Ishikawa (cell line): ENCODE measurements around the gene SYNE1.
A peak's percentile ranks its signal among the peaks of the same experiment; 100 is the strongest.

Experiments
- CEBPB ChIP-seq: IDR thresholded peaks from 2 replicates; pipeline ENCODE4 v1.6.1; 2012
- CREB1 ChIP-seq: IDR thresholded peaks from 2 replicates; pipeline ENCODE4 v1.6.1; 2012; ENCODE audit warnings: low read depth
- EGR1 ChIP-seq: IDR thresholded peaks from 2 replicates; pipeline ENCODE4 v1.6.1; 2012
- EP300 ChIP-seq: IDR thresholded peaks from 2 replicates; pipeline ENCODE4 v1.6.1; 2012; ENCODE audit warnings: borderline replicate concordance
- FOXM1 ChIP-seq: IDR thresholded peaks from 2 replicates; pipeline ENCODE4 v1.6.1; 2012; ENCODE audit warnings: low read depth, borderline replicate concordance
- NFIC ChIP-seq: IDR thresholded peaks from 2 replicates; pipeline ENCODE4 v1.6.1; 2012
- RAD21 ChIP-seq: IDR thresholded peaks from 2 replicates; pipeline ENCODE4 v1.6.1; 2012; ENCODE audit warnings: low read depth
- TAF1 ChIP-seq: IDR thresholded peaks from 2 replicates; pipeline ENCODE4 v1.6.1; 2012; ENCODE audit warnings: low read depth, mild to moderate bottlenecking
- TCF12 ChIP-seq: IDR thresholded peaks from 2 replicates; pipeline ENCODE4 v1.6.1; 2012; ENCODE audit warnings: low read depth
- TEAD4 ChIP-seq: IDR thresholded peaks from 2 replicates; pipeline ENCODE4 v1.6.1; 2012
- YY1 ChIP-seq: IDR thresholded peaks from 2 replicates; pipeline ENCODE4 v1.6.1; 2012; ENCODE audit warnings: low read depth
- ZBTB7A ChIP-seq: IDR thresholded peaks from 2 replicates; pipeline ENCODE4 v1.6.1; 2012; ENCODE audit warnings: low read depth
- TF ChIP-seq, protein P1 (sequence below): IDR thresholded peaks from 2 replicates; pipeline ENCODE4 v1.6.1; 2012; ENCODE audit warnings: low read depth, mild to moderate bottlenecking
- TF ChIP-seq, protein P2 (sequence below): IDR thresholded peaks from 2 replicates; pipeline ENCODE4 v1.6.1; 2012
- TF ChIP-seq, protein P3 (sequence below): IDR thresholded peaks from 2 replicates; pipeline ENCODE4 v1.6.1; 2012

Gene SYNE1

DNA sequence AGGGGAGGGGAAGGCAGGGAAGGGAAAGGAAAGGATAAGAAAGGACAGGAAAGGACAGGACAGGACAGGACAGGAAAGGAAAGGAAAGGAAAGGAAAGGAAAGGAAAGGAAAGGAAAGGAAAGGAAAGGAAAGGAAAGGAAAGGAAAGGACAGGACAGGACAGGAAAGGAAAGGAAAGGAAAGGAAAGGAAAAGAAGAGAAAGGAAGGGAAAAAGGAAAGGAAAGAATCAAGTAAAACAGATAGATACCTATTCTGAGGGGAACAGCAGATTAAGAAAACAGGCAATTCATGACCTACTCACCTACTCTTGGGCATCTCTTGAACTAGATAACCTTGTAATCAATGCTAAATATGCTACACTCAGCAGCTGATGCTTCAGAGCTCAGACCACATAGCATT is 265.4 kb downstream of the SYNE1 start:
- TF ChIP-seq TAF1 (no peak), FOXM1 (no peak), EGR1 (no peak), RAD21 (no peak), YY1 (no peak), CEBPB (no peak), TCF12 (no peak), CREB1 (no peak), NFIC (no peak), ZBTB7A (no peak), EP300 (no peak), TEAD4 (no peak)
- TF ChIP-seq, protein P1, sequence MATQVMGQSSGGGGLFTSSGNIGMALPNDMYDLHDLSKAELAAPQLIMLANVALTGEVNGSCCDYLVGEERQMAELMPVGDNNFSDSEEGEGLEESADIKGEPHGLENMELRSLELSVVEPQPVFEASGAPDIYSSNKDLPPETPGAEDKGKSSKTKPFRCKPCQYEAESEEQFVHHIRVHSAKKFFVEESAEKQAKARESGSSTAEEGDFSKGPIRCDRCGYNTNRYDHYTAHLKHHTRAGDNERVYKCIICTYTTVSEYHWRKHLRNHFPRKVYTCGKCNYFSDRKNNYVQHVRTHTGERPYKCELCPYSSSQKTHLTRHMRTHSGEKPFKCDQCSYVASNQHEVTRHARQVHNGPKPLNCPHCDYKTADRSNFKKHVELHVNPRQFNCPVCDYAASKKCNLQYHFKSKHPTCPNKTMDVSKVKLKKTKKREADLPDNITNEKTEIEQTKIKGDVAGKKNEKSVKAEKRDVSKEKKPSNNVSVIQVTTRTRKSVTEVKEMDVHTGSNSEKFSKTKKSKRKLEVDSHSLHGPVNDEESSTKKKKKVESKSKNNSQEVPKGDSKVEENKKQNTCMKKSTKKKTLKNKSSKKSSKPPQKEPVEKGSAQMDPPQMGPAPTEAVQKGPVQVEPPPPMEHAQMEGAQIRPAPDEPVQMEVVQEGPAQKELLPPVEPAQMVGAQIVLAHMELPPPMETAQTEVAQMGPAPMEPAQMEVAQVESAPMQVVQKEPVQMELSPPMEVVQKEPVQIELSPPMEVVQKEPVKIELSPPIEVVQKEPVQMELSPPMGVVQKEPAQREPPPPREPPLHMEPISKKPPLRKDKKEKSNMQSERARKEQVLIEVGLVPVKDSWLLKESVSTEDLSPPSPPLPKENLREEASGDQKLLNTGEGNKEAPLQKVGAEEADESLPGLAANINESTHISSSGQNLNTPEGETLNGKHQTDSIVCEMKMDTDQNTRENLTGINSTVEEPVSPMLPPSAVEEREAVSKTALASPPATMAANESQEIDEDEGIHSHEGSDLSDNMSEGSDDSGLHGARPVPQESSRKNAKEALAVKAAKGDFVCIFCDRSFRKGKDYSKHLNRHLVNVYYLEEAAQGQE: no peak
- TF ChIP-seq, protein P2, sequence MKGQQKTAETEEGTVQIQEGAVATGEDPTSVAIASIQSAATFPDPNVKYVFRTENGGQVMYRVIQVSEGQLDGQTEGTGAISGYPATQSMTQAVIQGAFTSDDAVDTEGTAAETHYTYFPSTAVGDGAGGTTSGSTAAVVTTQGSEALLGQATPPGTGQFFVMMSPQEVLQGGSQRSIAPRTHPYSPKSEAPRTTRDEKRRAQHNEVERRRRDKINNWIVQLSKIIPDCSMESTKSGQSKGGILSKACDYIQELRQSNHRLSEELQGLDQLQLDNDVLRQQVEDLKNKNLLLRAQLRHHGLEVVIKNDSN: no peak
- TF ChIP-seq, protein P3, sequence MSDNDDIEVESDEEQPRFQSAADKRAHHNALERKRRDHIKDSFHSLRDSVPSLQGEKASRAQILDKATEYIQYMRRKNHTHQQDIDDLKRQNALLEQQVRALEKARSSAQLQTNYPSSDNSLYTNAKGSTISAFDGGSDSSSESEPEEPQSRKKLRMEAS: no peak

DNA sequence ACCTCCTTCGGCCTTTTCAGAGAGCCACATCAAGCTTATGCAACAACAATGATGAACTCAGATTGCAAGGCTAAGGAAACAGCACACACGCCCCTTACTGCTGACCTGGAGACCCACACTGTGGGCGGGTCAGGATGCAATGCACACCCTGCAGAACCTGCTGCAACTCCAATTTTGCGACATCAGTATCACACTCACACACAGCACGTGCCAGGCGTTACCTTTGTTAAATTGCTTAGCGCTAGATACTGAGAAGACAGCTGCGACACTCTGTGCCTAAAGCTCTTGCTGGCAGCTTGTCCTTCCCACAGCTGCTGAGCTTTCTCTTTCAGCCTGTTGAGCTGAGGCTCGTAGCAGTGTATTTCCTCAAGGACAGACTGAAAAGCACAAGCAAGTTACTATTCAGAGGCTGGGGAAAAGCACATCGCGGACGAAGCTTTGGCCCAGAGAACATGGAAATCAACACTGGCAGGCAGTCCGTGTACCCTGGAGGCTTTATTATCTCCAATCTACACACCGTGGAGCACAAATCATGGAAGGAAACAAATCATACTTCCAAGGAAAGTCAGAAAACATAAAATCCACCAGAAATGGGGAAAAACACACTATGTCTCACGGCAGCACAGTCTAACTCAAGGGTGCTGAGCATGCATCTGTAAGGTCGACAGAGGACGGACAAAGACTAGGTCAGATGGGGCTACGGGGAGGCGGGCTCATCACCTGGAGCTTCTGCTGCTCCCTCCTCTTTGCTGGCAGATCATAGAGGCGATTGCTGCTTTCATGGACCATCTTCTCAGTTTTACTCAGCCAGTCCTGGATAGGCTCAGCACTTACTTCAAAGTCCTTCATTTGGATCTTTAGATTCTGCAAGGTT is 268.2 kb downstream of the SYNE1 start:
- TF ChIP-seq CEBPB (no peak), NFIC (no peak), TEAD4 (no peak), FOXM1 (no peak), EP300 (no peak)
- TF ChIP-seq, protein P3: no peak
- TF ChIP-seq, protein P1: no peak

DNA sequence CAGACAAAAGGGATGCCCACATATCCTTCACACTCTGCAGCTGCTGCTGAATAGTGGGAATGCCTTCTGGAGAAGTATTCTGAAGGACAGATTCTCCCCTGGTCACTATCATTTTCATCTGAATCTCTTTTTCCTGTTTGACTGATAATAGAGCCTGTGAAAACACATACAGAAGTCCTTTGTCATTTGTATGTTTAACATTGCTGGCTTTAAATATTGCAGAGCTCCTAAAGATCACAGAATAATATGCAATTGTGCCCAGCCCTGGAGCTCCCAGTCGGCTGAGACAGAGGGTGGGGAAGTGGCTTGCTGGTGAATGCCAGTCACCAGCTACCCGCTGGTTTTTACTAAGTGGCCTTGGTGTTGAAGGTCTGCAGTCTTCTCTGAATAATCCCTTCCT is 272.3 kb downstream of the SYNE1 start:
- TF ChIP-seq NFIC: no peak
- no peak for TF ChIP-seq TAF1

DNA sequence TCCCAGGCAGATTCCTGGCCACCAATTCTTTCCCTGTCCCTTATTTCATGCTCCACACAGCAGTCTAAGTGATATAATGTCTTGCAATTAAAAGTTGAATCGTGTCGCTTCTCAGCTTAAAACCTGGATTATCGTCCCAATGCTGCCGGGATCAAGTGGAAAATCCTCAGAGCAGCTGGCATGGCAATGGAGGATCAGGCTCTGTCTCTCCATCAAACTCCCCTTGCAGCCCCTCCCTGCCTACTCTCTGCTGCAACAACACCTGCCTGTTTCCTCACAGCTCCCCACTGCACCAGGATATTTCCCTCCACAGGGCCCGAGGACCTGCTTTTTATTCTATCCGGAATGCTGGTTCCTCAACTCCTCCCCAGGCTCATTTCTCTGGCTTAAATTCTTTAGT is 277.1 kb downstream of the SYNE1 start:
- TF ChIP-seq, protein P3: no peak
- TF ChIP-seq ZBTB7A (no peak), NFIC (no peak), EP300 (no peak), FOXM1 (no peak), YY1 (no peak), TAF1 (no peak), RAD21 (no peak), EGR1 (no peak), TEAD4 (no peak), CREB1 (no peak), CEBPB (no peak)
- TF ChIP-seq, protein P2: no peak

DNA sequence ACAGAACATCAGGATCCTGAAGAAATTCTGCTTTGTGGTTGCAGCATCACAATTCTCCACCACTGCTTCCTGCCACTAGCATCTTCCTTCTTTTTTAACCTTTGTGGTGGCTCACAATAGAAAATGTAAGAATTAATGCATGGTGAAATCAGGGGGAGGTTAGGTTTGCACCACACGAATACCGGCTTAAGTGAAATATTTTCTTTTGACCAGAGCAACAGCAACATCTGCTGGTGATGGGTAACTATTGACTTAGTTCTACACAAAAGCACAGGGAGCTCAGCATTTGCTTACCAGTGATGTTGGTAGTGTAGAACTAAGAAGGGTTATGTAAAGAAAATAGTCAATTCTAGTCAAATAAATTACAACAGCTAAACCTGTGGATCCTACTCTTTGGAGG is 280.5 kb downstream of the SYNE1 start:
- peak; percentile 57 for TF ChIP-seq RAD21
- no peak for TF ChIP-seq NFIC
- no peak for TF ChIP-seq TAF1

DNA sequence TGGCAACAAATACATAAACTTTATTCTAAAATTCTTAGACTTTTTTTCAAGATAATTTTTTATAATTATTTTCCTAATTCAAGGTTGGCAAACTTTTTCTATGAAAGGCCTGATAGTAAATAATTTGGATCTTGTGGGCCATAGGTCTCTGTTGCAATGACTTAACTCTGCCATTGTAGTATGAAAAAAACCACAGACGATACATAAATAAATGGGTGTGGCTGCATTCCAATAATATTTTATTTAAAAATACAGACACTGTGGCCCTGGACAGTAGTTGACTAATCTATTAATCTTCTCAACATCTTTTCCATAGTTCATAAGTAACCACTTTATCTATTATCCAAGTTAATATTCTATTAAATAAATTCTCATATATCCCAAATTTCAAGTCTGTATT is 281.1 kb downstream of the SYNE1 start:
- TF ChIP-seq RAD21 (no peak), NFIC (no peak), CREB1 (no peak), CEBPB (no peak), TAF1 (no peak)
- TF ChIP-seq, protein P3: no peak
- TF ChIP-seq, protein P1: no peak
